Esophagus mucosa (tissue), 1 donor: Measurements from ENCODE around the gene ASB16. TPM values are rescaled to one million over a fixed set of nuclear protein-coding genes. Genes with fewer than 3 reads are reported as not detected.
"Not testable (repeated sequence)": the region's sequence is repeated elsewhere in the genome, so short reads cannot be mapped to it uniquely, and the experiment has no call there.

Source experiments
- ATAC-seq: fragments of 200-7000 bp; cut with Tn5 transposase; one replicate; pipeline ENCODE4 v1.9.1; 2020
- total RNA-seq: library from RNA; stranded (reverse); gene quantifications from one replicate; pipeline ENCODE4 v1.2.4, GENCODE V29; 2023
- donor health status: DM: yes; HTN: yes; CAD: no.

Gene ASB16
- total RNA-seq, 1 donor from 2014 or later: not detected

- ATAC-seq: no peak
These were observed 22.7 kb upstream of the ASB16 start for GRCh38 chr17:44147812-44148211.

- not testable (repeated sequence) for ATAC-seq
These were observed 21.4 kb upstream of the ASB16 start for GRCh38 chr17:44149066-44149465.

- no peak for ATAC-seq
These were observed 20.7 kb upstream of the ASB16 start for GRCh38 chr17:44149750-44150329.

GRCh38 chr17:44152875-44153274 is 17.6 kb upstream of the ASB16 start:
- ATAC-seq: peak; percentile 84

GRCh38 chr17:44155488-44155887 is 15.0 kb upstream of the ASB16 start:
- ATAC-seq: no peak

- ATAC-seq: no peak
These were observed 10.8 kb upstream of the ASB16 start for GRCh38 chr17:44159519-44160210.

GRCh38 chr17:44164476-44164875 is 6.0 kb upstream of the ASB16 start:
- no peak for ATAC-seq

- no peak for ATAC-seq
These were observed 3.2 kb upstream of the ASB16 start for GRCh38 chr17:44167181-44167861.

GRCh38 chr17:44170135-44170498 is 387 bp upstream of the ASB16 start:
- ATAC-seq: peak; percentile 7

GRCh38 chr17:44171931-44172455 is 1.5 kb downstream of the ASB16 start:
- ATAC-seq: no peak

GRCh38 chr17:44174427-44174826 is 3.9 kb downstream of the ASB16 start:
- ATAC-seq: no peak

GRCh38 chr17:44176257-44176656 is 5.8 kb downstream of the ASB16 start:
- peak; percentile 4 for ATAC-seq

- peak; percentile 44 for ATAC-seq
These were observed 6.4 kb downstream of the ASB16 start for GRCh38 chr17:44176671-44177501.

GRCh38 chr17:44177640-44178039 is 7.1 kb downstream of the ASB16 start:
- peak; percentile 31 for ATAC-seq

- peak; percentile 21 for ATAC-seq
These were observed 7.6 kb downstream of the ASB16 start for GRCh38 chr17:44178133-44178532.

GRCh38 chr17:44183024-44183423 is 12.5 kb downstream of the ASB16 start:
- ATAC-seq: no peak

- no peak for ATAC-seq
These were observed 13.8 kb downstream of the ASB16 start for GRCh38 chr17:44184212-44184810.

- ATAC-seq: peak; percentile 97
These were observed 16.0 kb downstream of the ASB16 start, which contains the start of gene TMUB2 for GRCh38 chr17:44186307-44187130. Gene TMUB2 (plus strand): TSS chr17:44186972. CDS start chr17:44187709, 737 bp downstream.

GRCh38 chr17:44187131-44187899 is 16.8 kb downstream of the ASB16 start:
- ATAC-seq: peak; percentile 55
